ENCODE measurements around the gene RNF157. TPM values are rescaled to one million over a fixed set of nuclear protein-coding genes. Genes with fewer than 3 reads are reported as not detected.

RNF157 gene
- total RNA-seq, 1 donor from 2014 or later = 0.99 TPM

- Mint-ChIP-seq H3K36me3 (ENCODE audit: unreplicated experiment) (no peaks in the 10 kb centered on the region), H3K27ac (ENCODE audit: unreplicated experiment) (no peak overlapping the region)
Measured at GRCh38 chr17:76204277-76204676, 36.0 kb downstream of the RNF157 start.

GRCh38 chr17:76200354-76200753 is 39.9 kb downstream of the RNF157 start:
- peaks cover 7% of the 10 kb centered on the region for H3K27me3 Mint-ChIP-seq (ENCODE audit: unreplicated experiment)
- no peaks in the 10 kb centered on the region for H3K36me3 Mint-ChIP-seq (ENCODE audit: unreplicated experiment)
- peaks cover 6% of the 10 kb centered on the region for H3K4me1 Mint-ChIP-seq (ENCODE audit: unreplicated experiment)
- H3K9me3 Mint-ChIP-seq (ENCODE audit: unreplicated experiment) = no peaks in the 10 kb centered on the region
- no peak overlapping the region for H3K27ac Mint-ChIP-seq (ENCODE audit: unreplicated experiment)
- no peak overlapping the region for H3K4me3 Mint-ChIP-seq (ENCODE audit: unreplicated experiment)
- no peak for TF ChIP-seq CTCF (IDR thresholded peaks at IDR 0.05)
- DNase-seq (ENCODE audit: extremely low spot score, unreplicated experiment) = no peak

More at GRCh38 chr17:76204277-76204676, 36.0 kb downstream of the RNF157 start:
- DNase-seq (ENCODE audit: extremely low spot score, unreplicated experiment) = no peak
- Mint-ChIP-seq H3K27me3 (ENCODE audit: unreplicated experiment) (no peaks in the 10 kb centered on the region), H3K4me1 (ENCODE audit: unreplicated experiment) (peaks cover 6% of the 10 kb centered on the region), H3K9me3 (ENCODE audit: unreplicated experiment) (no peaks in the 10 kb centered on the region), H3K4me3 (ENCODE audit: unreplicated experiment) (no peak overlapping the region)
- TF ChIP-seq CTCF (IDR thresholded peaks at IDR 0.05) = no peak

- H3K27me3 Mint-ChIP-seq (ENCODE audit: unreplicated experiment) = peaks cover 11% of the 10 kb centered on the region
- H3K36me3 Mint-ChIP-seq (ENCODE audit: unreplicated experiment) = no peaks in the 10 kb centered on the region
- DNase-seq (ENCODE audit: extremely low spot score, unreplicated experiment) = no peak
- peaks cover 5% of the 10 kb centered on the region for H3K4me1 Mint-ChIP-seq (ENCODE audit: unreplicated experiment)
- no peaks in the 10 kb centered on the region for H3K9me3 Mint-ChIP-seq (ENCODE audit: unreplicated experiment)
- TF ChIP-seq CTCF (IDR thresholded peaks at IDR 0.05) = no peak
- H3K27ac Mint-ChIP-seq (ENCODE audit: unreplicated experiment) = no peak overlapping the region
- H3K4me3 Mint-ChIP-seq (ENCODE audit: unreplicated experiment) = no peak overlapping the region
Measured at GRCh38 chr17:76199469-76199868, 40.8 kb downstream of the RNF157 start.

GRCh38 chr17:76198702-76199101 is 41.6 kb downstream of the RNF157 start:
- no peaks in the 10 kb centered on the region for H3K4me1 Mint-ChIP-seq (ENCODE audit: unreplicated experiment)
- no peak overlapping the region for H3K4me3 Mint-ChIP-seq (ENCODE audit: unreplicated experiment)
- no peak for TF ChIP-seq CTCF (IDR thresholded peaks at IDR 0.05)
- peaks cover 13% of the 10 kb centered on the region for H3K27me3 Mint-ChIP-seq (ENCODE audit: unreplicated experiment)
- H3K36me3 Mint-ChIP-seq (ENCODE audit: unreplicated experiment) = no peaks in the 10 kb centered on the region
- DNase-seq (ENCODE audit: extremely low spot score, unreplicated experiment) = no peak
- H3K9me3 Mint-ChIP-seq (ENCODE audit: unreplicated experiment) = no peaks in the 10 kb centered on the region
- H3K27ac Mint-ChIP-seq (ENCODE audit: unreplicated experiment) = no peak overlapping the region

GRCh38 chr17:76197911-76198310 is 42.4 kb downstream of the RNF157 start:
- H3K4me3 Mint-ChIP-seq (ENCODE audit: unreplicated experiment) = no peak overlapping the region
- H3K27ac Mint-ChIP-seq (ENCODE audit: unreplicated experiment) = no peak overlapping the region
- H3K27me3 Mint-ChIP-seq (ENCODE audit: unreplicated experiment) = peaks cover 14% of the 10 kb centered on the region
- TF ChIP-seq CTCF (IDR thresholded peaks at IDR 0.05) = no peak
- no peaks in the 10 kb centered on the region for H3K9me3 Mint-ChIP-seq (ENCODE audit: unreplicated experiment)
- DNase-seq (ENCODE audit: extremely low spot score, unreplicated experiment) = no peak
- H3K4me1 Mint-ChIP-seq (ENCODE audit: unreplicated experiment) = no peaks in the 10 kb centered on the region
- no peaks in the 10 kb centered on the region for H3K36me3 Mint-ChIP-seq (ENCODE audit: unreplicated experiment)

Data from osteocyte (in vitro differentiated cells).